Erythroblast (primary cell): ENCODE data around the gene CKAP2.
A peak's percentile ranks its signal among the peaks of the same experiment; 100 is the strongest.

Experiments used
- GATA1 ChIP-seq: IDR thresholded peaks from 2 replicates; pipeline ENCODE4 v1.6.1; 2011; ENCODE audit warnings: low read depth, mild to moderate bottlenecking, control low read depth, low read length, moderate library complexity
- POLR2A ChIP-seq: IDR thresholded peaks from 2 replicates; pipeline ENCODE4 v1.6.1; 2011; ENCODE audit warnings: mild to moderate bottlenecking, low read length

DNA sequence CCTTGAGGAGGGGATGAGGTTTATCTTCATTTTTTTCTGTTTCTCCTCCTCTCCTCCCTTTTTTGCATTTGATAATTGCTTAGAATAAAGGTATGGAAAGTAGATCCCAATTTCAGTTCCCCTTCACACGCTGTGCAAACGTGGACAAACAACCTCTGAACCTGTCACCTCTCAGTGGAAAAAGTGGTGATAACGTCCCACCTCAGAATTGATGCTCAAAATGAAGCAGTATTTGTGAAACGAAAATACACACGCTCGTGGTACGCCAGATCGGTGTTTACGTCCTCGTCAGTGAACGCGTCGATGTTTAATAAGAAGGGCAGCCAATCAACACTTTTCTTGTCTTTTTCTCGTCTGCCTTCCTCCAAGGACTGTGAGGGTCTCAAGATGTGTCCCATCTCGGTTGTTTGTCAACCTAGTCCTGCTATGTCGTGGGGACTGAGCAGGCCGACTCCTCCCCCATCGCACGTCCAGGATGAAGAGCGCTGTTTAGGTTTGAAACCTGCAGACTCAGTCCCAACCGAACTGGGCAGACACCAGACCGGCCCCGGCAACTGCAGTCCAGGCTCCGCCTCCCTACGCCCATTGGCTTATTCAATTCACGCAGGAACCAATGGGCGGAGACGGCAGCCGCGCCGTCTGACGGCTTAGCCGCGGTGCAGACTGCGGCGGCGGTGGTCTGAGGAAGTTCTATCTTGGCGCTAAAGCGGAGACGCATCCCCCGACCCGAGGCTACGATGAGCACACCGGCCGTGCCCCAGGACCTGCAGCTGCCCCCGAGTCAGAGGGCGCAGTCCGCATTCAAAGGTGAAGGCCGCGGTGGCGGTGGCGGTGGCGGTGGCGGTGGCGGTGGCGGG, at the start of gene CKAP2:
- peak; percentile 99 for TF ChIP-seq POLR2A
- no peak for TF ChIP-seq GATA1
